HG03460 (cell line): ENCODE results near the gene CDC14A.

Experiments used
- ATAC-seq: cut with Tn5 transposase; IDR thresholded peaks from one replicate; pipeline ENCODE4 v1.9.1; 2021; ENCODE audit not compliant: unreplicated experiment

The CDC14A gene

DNA sequence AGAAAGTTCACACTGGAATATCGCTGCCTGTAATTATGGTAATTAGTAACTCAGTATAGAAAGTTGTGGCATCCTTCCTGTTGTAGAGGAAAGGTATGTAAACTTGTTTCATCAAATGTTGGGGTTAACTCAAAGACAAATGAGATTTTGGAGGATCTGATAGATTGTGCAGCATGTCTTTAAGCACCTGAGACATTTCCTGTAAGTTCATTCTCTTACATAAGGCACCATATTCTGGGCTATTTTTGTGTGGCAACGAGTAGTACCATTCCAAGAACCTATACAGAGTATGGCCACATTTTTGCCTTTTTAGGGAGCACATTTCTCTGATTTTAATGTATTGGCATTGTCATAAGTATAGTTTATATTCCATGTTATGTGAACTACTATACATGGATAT lies 88.8 kb downstream of the CDC14A start:
- no peak for ATAC-seq

DNA sequence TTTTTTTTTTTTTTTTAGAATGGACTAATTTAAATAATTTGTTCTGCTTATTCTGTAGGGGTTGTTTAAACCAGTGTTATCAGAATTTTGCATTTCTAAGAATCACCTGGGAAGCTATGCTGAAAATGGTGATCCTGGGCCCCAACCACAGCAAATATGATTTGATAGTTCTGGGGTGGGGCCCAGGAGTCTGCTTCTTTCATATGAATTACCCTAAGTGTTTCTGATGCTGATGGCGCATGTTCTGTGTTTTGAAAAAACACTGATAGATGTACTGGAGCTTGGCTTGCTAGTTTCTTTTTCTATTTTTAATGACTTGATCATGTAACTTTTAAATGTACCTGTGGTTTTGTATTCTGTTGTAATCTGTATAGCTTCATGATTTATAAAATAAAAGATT lies 89.3 kb downstream of the CDC14A start:
- no peak for ATAC-seq

GRCh38 chr1:100443811-100444571 lies 91.7 kb downstream of the CDC14A start:
- peak; percentile 73 for ATAC-seq

GRCh38 chr1:100445565-100445964 lies 93.3 kb downstream of the CDC14A start:
- ATAC-seq: no peak

DNA sequence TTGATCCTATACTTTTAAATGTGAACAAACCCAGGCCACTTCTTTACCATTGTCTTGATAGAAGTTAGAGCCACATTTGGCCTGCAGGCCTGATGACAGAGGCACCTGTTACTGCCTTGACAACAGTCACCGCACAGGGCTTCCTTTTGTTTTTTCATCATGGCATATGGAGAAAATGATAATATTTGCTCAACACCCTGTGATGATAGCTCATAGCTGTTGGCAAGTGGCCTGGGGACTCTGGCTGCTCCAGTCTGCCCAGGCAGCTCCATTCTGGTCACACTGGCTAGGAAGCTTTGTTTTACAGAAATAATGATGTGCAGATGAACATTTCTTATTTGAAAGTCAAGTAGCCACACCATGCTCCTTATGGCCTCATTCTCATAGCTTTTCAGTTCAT lies 96.1 kb downstream of the CDC14A start:
- ATAC-seq: no peak

DNA sequence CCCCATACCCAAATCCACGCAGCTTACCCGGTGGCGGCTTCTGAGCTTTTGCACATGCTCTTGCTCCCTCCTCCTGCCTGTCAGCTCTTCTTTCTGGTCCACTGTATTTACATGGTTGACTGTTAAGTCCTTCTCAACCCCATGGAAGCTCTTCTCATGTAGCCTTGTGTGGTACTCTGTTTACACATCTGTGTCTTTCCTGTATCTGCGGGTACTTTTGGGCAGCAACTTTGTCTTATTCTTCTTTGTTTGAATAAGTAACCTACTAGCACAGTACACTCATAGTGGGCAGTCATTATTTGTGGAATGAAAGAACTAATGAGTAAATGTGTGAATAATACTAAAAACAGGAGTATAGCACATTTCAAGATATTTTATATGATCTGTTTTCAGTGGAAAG lies 97.2 kb downstream of the CDC14A start:
- ATAC-seq: peak; percentile 60

- ATAC-seq: peak; percentile 60
Observed at GRCh38 chr1:100452641-100453040, 100.3 kb downstream of the CDC14A start.

DNA sequence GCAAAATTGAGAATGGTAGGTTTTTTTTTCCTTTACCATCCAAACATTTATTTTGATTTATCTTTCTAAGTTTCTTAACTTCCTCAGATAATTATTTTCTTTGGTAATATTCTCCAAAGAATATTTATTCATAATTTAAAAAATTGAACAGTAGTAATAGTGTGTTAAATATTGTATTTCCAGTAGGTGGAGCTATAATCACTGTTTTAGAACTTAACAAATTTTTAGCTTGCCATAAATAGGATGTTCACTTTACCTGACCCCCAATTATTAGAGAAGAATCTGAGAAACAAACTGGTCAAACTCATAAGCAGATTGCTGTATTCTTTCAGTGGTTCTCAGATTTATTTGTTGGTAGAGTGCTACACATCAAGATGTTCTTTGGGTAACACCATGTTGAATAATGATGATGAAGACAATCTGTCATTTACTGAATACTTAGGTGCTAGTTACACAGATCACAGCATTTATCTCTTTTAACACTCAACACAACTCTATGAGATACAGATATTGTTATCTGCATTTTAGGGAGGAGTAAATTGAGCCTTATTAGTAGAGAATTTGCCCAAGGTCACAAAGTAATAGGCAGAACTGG lies 103.3 kb downstream of the CDC14A start:
- no peak for ATAC-seq

- no peak for ATAC-seq
Observed at GRCh38 chr1:100456880-100457279, 104.6 kb downstream of the CDC14A start.

- ATAC-seq: no peak
Observed at GRCh38 chr1:100457683-100458082, 105.4 kb downstream of the CDC14A start.

DNA sequence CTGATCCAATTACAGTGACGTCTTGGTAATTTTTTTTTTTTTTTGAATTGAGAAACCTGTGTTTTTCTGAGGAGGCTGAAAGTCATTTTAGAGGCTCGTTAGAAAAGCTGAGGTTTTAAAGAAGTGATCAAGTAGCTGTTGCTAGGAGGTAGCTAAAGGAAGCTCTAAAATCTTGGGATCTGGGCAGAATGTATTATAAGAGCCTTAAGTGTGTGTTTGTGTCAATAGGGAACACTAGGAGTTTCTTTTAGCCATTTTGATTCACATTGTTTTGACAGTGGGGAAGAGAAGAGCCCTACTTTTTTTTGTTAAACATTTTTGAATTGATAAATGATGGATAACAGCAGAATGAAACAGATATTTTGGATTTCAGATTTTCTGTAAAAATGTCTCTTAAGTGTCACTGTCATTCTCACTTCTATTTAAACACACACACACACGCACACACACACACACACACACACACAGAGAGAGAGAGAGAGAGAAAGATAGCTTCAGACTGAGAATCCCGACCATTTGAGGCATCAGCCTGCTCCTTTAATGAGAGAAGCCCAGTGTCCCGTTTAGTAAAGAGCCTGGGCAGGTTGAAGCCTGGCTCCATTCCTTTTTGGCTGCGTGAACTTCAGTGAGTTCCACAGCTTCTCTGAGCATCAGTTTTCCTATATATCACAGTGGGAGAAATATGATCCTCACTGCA lies 106.5 kb downstream of the CDC14A start:
- ATAC-seq: no peak

GRCh38 chr1:100459358-100460114 lies 107.2 kb downstream of the CDC14A start:
- peak; percentile 88 for ATAC-seq

DNA sequence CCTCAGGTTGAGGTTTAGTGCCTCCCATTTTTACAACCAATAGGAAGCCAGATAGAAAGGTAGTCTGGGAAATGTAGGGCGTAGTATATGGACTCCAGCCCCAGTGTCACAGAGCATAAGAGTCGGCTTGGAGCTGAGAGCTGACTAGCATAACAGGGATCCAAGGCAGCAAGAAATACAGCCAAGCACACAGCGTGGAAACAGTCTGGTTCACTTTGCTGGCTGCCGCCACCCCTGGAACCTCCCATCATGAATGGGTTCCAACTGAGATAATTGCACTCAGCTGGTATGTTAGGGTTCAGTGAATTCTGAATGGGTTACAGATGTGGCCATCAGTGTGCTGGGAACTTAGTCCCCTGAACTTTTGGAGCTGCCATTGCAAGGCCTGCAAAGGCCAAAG lies 108.9 kb downstream of the CDC14A start:
- ATAC-seq: no peak

DNA sequence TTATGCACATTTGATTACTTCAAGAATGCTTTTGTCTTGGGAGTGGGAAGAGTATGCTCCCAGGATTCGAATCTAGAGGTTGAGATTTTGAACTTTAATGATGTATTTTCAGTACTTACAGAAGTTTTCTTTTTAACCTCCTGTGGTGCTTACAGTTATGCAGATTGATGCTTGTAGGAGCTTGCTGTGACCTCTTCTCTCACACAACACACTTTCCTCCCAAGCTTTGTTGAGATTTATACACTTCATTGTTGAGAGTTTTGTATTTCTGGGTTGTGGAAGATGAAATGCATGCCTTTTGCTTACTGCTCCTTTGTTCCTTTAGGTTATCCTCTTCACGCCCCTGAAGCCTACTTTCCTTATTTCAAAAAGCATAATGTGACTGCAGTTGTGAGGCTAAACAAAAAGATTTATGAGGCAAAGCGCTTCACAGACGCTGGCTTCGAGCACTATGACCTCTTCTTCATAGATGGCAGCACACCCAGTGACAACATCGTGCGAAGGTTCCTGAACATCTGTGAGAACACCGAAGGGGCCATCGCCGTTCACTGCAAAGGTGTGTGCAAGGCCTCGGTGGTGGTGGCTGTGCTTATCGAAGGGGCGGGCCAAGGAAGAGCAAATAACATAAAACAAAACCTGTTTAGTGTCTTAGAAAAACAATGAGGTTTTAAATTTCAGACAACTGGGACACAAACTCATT lies 110.2 kb downstream of the CDC14A start:
- ATAC-seq: no peak

DNA sequence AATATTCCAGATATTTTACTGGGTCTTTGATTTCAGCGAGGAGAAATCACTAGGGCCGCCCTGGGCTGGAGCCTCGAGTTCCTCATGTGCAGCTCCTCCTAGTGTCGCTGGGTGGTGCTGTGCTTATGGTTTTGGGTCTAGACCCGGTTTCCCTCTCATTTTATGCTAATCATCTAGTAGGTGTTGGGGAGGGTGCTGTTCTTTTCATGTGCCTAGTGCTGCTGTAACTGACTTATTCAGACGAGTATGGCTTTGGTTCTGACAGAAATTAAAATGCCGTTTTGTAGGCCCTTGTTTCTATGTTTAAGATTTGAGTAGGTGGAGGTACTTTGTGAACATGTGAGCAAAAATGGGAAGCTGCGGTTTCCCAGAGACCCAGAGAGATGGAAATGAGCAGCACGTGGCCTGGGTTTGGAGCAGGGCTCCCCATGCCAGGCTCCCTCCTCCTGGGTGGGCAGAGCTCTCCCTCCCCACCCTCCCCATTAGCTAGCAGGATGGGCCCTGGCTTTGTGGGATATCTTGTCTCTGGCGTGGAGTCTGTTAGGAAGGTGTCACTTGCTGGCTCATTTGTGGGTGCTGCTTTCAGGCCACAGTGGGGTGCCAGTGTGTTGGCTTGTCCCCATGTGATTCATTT lies 111.6 kb downstream of the CDC14A start:
- ATAC-seq: peak; percentile 89

DNA sequence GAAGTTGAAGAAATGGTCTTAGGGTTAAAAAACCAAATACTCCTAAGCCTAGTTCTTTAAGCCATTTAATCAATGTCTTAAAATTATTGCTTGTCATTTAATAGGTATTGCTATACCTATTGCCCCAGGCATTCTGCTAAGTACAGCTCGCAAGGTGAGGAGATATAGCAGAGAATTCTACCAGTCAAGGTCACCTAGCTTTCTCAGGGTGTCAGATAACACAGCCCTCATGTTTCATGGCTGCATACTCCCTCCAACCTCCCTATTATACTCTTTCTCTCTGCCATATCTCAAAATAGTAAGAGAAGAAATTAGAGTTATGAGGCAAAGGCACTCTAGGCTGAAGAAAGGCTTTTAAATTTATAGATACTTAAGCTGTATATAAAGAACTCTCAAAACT lies 117.3 kb downstream of the CDC14A start:
- no peak for ATAC-seq

DNA sequence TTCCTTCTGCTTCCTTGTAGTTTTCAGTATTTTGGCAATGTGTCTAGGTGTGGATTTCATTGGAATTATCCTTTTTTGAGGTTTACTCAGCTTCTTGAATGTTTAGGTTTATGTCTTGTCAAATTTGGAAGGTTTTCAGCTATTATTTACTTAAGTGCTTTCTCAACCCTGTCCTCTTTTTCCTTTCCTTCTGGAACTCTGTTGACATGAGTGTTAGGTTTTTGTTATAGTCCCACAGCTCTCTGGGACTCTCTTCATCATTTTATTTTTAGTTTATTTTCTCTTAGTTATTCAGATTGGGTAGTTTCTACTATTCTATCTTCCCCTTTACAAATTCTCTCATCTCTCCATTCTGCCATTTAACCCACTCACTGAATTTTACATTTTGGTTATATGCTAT lies 122.5 kb downstream of the CDC14A start:
- ATAC-seq: no peak

DNA sequence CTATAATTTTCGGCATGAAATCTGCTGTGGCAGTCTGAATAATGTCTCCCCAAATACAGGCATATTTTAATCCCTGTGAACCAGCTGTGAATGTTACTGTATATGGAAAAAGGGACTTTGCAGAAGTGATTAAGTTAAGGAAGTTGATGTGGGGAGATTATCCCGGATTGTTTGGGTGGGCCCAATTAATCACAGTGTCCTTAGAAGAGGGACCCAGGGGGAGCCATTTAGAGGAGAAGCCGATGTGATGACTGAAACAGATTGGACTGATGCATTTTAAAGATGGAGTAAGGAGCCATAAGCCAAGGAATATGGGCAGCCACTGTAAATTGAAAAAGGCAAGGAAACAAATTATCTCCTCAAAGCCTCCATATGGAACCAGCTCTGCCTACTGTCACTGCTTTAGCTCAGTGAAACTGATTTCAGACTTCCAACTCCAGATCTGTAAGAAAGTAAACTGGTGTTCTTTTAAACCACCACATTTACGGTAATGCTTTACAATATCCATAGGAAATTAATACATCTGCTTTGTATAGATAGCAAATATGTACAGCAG lies 124.5 kb downstream of the CDC14A start:
- no peak for ATAC-seq

DNA sequence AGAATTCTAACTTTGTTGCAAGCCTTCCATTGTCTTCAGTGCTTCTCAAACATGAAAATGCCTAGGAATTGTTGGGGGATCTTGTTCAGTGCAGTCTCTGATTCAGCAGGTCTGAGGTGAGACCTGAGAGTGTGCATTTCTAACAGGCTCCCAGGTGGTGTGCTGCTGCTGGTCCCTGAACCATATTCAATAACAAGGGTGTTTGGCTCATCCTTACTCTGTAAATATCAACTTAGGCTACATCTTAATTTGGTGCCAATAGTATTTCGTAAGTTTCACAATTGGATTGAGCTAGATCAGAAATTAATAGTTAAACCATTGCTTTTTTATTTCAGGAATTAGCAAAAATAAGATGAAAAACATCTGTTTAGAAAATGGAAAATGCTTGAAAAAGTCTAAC lies 126.5 kb downstream of the CDC14A start:
- ATAC-seq: no peak
